Upper lobe of left lung (tissue), 6 donors: ENCODE data around the gene FRYL. TPM values are rescaled to one million over a fixed set of nuclear protein-coding genes. Genes with fewer than 3 reads are reported as not detected.
"Not testable (repeated sequence)": the region's sequence is repeated elsewhere in the genome, so short reads cannot be mapped to it uniquely, and the experiment has no call there.

Source experiments
- ATAC-seq, 2 donors: fragments of 200-7000 bp; cut with Tn5 transposase; one replicate each; pipeline ENCODE4 v1.9.1; 2022; ENCODE audit warnings: mild to moderate bottlenecking in 2 of 2, moderate library complexity in 2 of 2; ENCODE audit not compliant: low FRiP score in 2 of 2
- DNase-seq, 2 donors: peaks; one replicate each; pipeline ENCODE4 v3.0.0-alpha.2; 2019 to 2020
- H3K27ac ChIP-seq, 4 donors: fragments of 200-600 bp; sonication (generic); one replicate each; pipeline ENCODE4 v1.5.1; 2016 to 2019
- H3K27me3 ChIP-seq, 4 donors: fragments of 200-600 bp; sonication (generic); one replicate each; pipeline ENCODE4 v1.5.1; 2017 to 2019
- H3K36me3 ChIP-seq, 4 donors: fragments of 200-600 bp; sonication (generic); one replicate each; pipeline ENCODE4 v1.5.1; 2016 to 2019
- H3K4me1 ChIP-seq, 4 donors: fragments of 200-600 bp; sonication (generic); one replicate each; pipeline ENCODE4 v1.5.1; 2018 to 2019
- H3K4me3 ChIP-seq, 4 donors: fragments of 200-600 bp; sonication (generic); one replicate each; pipeline ENCODE4 v1.5.1; 2017 to 2019; ENCODE audit warnings: mild to moderate bottlenecking in 2 of 4, moderate library complexity in 1 of 4
- H3K9me3 ChIP-seq, 4 donors: fragments of 200-600 bp; sonication (generic); one replicate each; pipeline ENCODE4 v1.5.1; 2018 to 2019
- CTCF ChIP-seq, 6 experiments: fragments of 450-650 bp in 4 of 6; fragments of 200-600 bp in 2 of 6; sonication (generic) in 2 of 6; IDR thresholded peaks; one replicate each; pipeline ENCODE4 v1.5.1; 2016 to 2019; ENCODE audit warnings: antibody characterized with exemption in 6 of 6
- EP300 ChIP-seq, 4 donors: sonication (generic); formaldehyde crosslinking; IDR thresholded peaks; one replicate each; pipeline ENCODE4 v1.5.1; 2017; ENCODE audit warnings: antibody characterized with exemption in 4 of 4, control low read depth in 2 of 4
- POLR2A ChIP-seq, 4 donors: fragments of 450-650 bp; IDR thresholded peaks; one replicate each; pipeline ENCODE4 v1.5.1; 2016 to 2017; ENCODE audit warnings: antibody characterized with exemption in 4 of 4, mild to moderate bottlenecking in 2 of 4
- POLR2AphosphoS5 ChIP-seq, 2 donors: sonication (generic); formaldehyde crosslinking; IDR thresholded peaks; one replicate each; pipeline ENCODE4 v1.5.1; 2017; ENCODE audit warnings: antibody characterized with exemption in 2 of 2
- whole genome bisulfite sequencing, 2 donors: methylation state at CpG; one replicate each; pipeline ENCODE4 v1.1.5; 2017 to 2018; 5-methylcytosine and 5-hydroxymethylcytosine counted together
- small RNA-seq, 4 donors: library from RNA; depleted of rRNA; stranded (forward); fragments of <200 nt; gene quantifications; one replicate each; pipeline ENCODE3, GENCODE V24; 2016
- total RNA-seq, 6 donors: library from RNA; depleted of rRNA in 4 of 6; stranded (reverse); fragments of >200 nt in 4 of 6; gene quantifications; one replicate each; pipeline versions ENCODE4 v1.1.0 to v1.2.1, GENCODE V29; 2016 to 2021
- donor health status: DM: no; HTN: no; CAD: no; lungs with moderate emphysema.
- donor health status: DM: no; HTN: yes; CAD: no; lungs with severe emphysema.

Gene FRYL
- total RNA-seq, 6 donors from 2014 or later = 48.6 to 96.9 (median 69.2) TPM

- no peaks in the 10 kb centered on the region for H3K9me3 ChIP-seq
- no peak for ATAC-seq
- H3K27ac ChIP-seq = no peak overlapping the region
- H3K36me3 ChIP-seq = no peaks in the 10 kb centered on the region
- WGBS, 2 donors = 92 to 93% methylated on average over 2 of the region's 2 CpGs
- TF ChIP-seq EP300 (IDR thresholded peaks at IDR 0.05) (no peak), POLR2A (IDR thresholded peaks at IDR 0.05) (no peak), POLR2AphosphoS5 (IDR thresholded peaks at IDR 0.05) (no peak), CTCF (IDR thresholded peaks at IDR 0.05) (no peak)
- H3K27me3 ChIP-seq = no peaks in the 10 kb centered on the region
- no peaks in the 10 kb centered on the region for H3K4me1 ChIP-seq
- DNase-seq = no peak
- H3K4me3 ChIP-seq = no peak overlapping the region
These were observed 325.5 kb downstream of the FRYL start for GRCh38 chr4:48454591-48454990.

GRCh38 chr4:48451656-48452055 lies 328.4 kb downstream of the FRYL start:
- H3K4me1 ChIP-seq, H3K27ac ChIP-seq, H3K9me3 ChIP-seq, ATAC-seq, H3K27me3 ChIP-seq, H3K36me3 ChIP-seq, DNase-seq, H3K4me3 ChIP-seq: not testable (repeated sequence)
- 87 to 89% methylated on average over 3 of the region's 3 CpGs for WGBS, 2 donors

- Histone ChIP-seq H3K4me3 (no peak overlapping the region), H3K27me3 (no peaks in the 10 kb centered on the region), H3K36me3 (no peaks in the 10 kb centered on the region), H3K9me3 (no peaks in the 10 kb centered on the region), H3K27ac (no peak overlapping the region), H3K4me1 (no peaks in the 10 kb centered on the region)
- TF ChIP-seq POLR2AphosphoS5 (IDR thresholded peaks at IDR 0.05) = no peak
- TF ChIP-seq EP300 (IDR thresholded peaks at IDR 0.05) = no peak
- no peak for TF ChIP-seq CTCF (IDR thresholded peaks at IDR 0.05)
- TF ChIP-seq POLR2A (IDR thresholded peaks at IDR 0.05) = no peak
- 92 to 99% methylated on average over 3 of the region's 3 CpGs for WGBS, 2 donors
- ATAC-seq (no peak), DNase-seq (no peak)
These were observed 329.3 kb downstream of the FRYL start for GRCh38 chr4:48450740-48451139.

GRCh38 chr4:48449151-48449550 lies 330.9 kb downstream of the FRYL start:
- TF ChIP-seq POLR2A (IDR thresholded peaks at IDR 0.05) = no peak
- TF ChIP-seq EP300 (IDR thresholded peaks at IDR 0.05) = no peak
- TF ChIP-seq POLR2AphosphoS5 (IDR thresholded peaks at IDR 0.05) = no peak
- TF ChIP-seq CTCF (IDR thresholded peaks at IDR 0.05) = no peak
- H3K36me3 ChIP-seq = no peaks in the 10 kb centered on the region
- ATAC-seq = no peak
- no peaks in the 10 kb centered on the region for H3K4me1 ChIP-seq
- no peaks in the 10 kb centered on the region for H3K27me3 ChIP-seq
- WGBS, 2 donors = 85 to 88% methylated on average over 10 of the region's 10 CpGs
- no peaks in the 10 kb centered on the region for H3K9me3 ChIP-seq
- DNase-seq = no peak
- no peak overlapping the region for H3K27ac ChIP-seq
- no peak overlapping the region for H3K4me3 ChIP-seq

Small RNA genes within 50 kb of the gene (small RNA-seq; reads per million reads assigned to genes)
- gene RNU5E-3P = 0 reads per million in 4 donors

Other genes with a start within 250 kb of the FRYL start
- gene OCIAD1, start 50.8 kb upstream of the FRYL start, total RNA-seq = 100 to 1,000 TPM in 1 of 6 donors, 10 to 100 TPM in 5; 31.5 to 104 (median 82.9) TPM
- gene OCIAD2, start 126.5 kb upstream of the FRYL start, total RNA-seq = 100 to 1,000 TPM in 1 of 6 donors, 10 to 100 TPM in 5; 27.7 to 172 (median 37.9) TPM
- 1 to 10 TPM in 2 of 6 donors, under 1 TPM in 2, not detected in 2; 0.67 to 1.7 (median 1.1) TPM for gene CWH43, start 206.0 kb upstream of the FRYL start, total RNA-seq